KG1 (cell line): Measurements from ENCODE around the gene PARP2.

ENCODE experiments used
- DNase-seq: peaks from one replicate; lab custom pipeline; 2025; lab: John Stamatoyannopoulos, UW

PARP2 gene

DNA sequence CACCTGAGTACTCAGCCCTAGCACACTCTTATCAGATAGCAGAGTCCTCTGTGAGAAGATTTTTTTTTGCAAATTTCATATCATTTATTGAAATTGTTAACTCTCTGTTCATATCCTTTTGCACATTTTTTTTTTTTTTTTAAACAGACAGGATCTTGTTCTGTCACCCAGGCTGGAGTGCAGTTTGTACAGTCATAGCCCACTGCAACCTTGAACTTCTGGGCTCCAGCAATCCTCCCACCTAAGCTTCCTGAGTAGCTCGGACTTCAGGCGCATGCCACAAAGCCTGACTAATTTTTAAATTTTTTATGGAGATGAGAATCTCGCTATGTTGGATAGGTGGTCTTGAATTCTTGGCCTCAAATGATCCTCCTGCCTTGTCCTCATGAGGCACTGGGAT lies 4.3 kb downstream of the PARP2 start:
- no peak for DNase-seq

DNA sequence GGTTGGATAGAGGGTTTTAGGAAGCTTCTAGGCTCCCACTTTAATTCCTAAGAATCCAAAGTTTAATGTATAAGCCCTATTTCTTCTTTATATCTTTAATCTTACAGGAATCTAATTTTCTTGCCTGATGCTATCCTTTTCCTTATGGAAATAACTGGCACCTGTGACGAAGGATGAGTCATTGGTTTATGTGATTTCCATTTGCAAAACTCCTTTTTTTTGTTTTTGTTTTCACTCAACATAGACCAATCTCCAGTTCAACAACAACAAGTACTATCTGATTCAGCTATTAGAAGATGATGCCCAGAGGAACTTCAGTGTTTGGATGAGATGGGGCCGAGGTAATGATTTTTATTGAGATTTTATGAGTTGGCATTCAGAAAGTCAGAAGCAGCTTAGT lies 6.8 kb downstream of the PARP2 start:
- no peak for DNase-seq

DNA sequence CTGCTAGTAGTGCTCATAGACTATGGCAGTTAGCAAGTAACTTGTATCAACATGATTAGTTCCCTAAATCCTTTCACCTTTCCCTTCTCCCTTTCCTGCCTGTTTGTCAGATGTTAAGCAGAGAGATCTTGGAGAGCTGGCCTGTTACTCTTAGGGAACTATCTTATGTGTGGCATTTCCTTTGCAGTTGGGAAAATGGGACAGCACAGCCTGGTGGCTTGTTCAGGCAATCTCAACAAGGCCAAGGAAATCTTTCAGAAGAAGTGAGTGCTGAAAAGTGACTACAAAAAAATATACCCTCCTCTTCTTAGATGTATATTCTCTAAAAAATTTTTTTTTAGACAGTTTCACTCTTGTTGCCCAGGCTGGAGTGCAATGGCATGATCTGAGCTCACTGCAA lies 7.4 kb downstream of the PARP2 start:
- DNase-seq: no peak

DNA sequence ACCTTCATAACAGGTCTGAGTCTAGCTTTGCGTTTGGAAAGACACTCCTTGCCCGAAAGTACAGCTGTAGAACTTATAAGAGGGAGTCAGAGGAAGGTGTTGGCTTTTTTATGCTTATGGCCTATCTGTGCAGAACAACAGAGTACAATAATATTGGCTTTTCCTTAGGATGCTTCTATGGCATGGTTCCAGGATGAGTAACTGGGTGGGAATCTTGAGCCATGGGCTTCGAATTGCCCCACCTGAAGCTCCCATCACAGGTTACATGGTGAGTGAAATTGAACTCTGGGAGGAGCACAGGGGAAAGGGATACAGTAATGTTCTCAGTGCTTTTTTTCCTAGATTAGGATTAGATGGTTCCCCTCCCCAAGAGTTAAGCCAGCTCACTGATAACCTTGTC lies 13.0 kb downstream of the PARP2 start:
- no peak for DNase-seq

DNA sequence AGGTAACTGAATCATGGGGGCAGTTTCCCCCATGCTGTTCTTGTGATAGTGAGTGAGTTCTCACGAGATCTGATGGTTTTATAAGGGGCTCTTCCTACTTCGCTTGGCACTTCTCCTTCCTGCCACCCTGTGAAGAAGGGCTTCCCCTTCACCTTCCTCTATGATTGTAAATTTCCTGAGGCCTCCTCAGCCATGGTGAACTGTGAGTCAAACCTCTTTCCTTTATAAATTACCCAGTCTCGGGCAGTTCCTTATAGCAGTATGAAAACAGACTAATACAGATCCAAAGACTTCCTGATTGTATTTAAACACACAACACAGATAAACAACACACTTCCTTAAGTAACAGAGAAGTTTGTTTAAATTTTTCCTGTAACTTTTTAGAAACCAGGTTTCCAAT lies 15.0 kb downstream of the PARP2 start:
- DNase-seq: peak; percentile 20

DNA sequence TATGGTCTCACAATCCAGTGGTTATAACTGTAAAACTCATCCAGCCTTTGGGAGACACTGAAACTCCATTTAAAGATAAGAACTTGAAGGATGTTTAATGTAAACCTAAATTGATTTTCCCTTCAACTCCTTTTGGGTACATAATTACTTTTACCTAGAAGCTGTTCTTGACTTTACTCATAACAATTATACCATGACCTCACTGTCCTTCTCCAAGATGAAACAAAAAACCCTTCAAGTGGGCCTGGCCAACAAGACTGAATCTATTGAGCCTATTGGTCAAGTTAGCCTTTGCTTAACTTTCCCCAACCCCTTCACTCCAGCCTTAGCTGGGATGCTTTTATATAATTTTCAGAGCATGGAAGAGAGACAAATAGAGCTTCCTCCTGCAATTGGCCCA lies 22.5 kb downstream of the PARP2 start:
- DNase-seq: no peak

DNA sequence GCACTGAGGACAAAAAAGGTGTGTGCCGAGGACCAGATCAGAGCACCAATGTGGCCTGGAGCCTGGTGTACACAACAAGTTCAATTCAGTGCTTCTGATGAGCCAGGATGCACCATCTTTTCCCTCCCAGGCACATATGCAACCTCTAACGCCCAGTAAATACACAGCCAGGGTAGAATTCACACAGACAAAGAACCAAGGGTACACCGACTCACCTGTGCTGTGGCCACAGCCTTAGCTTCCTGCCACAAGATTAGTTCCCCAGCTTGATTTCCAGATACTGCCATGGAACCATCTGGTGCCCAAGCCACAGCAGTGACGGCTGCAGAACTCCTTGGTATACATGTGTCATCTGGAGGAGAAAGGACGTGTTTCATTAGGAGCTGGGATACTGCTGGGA lies 29.4 kb downstream of the PARP2 start:
- DNase-seq: no peak

DNA sequence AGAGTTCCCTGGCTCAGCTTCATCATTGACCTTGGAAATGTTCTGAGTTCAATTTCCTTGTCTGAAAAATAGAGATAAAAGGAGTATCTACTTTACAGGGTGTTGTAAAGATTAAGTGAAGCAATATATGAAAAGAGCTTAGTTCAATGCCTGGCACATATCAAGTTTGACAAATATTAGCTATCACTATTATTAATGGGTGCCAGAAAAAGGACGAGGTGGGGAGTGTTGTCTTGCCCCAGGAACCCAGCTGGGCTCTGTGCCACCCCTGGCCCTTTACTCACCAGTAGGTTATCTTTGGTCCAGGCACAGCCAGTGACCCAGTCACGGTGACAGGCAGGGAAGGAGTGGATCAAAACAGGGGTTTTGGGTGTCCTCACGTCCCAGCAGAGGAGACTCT lies 32.0 kb downstream of the PARP2 start:
- no peak for DNase-seq

DNA sequence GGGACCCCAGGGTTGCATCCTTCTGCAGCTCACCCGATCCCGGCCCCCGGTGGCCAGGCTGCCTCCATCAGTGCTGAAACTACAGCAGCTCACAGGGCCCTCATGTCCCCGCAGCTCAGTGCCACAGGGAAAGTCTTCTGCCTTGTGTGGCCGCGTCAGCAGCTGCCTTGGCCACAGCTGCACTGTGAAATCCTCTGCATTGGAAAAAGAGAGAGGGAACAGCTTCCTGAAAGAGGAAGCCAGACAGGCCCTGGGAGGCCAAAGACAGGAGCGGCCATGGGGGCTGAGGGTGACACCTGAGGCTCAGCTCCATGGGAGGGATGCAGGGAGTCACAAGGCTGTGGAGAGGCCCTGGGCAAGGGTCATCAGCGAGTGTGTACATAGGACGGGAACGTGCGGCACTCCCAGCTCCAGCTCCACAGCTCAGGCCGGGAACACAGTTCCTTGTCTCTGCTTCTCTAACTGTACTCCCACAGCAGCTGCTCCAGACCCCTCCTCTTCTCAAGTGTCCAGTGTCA lies 32.7 kb downstream of the PARP2 start:
- DNase-seq: no peak

DNA sequence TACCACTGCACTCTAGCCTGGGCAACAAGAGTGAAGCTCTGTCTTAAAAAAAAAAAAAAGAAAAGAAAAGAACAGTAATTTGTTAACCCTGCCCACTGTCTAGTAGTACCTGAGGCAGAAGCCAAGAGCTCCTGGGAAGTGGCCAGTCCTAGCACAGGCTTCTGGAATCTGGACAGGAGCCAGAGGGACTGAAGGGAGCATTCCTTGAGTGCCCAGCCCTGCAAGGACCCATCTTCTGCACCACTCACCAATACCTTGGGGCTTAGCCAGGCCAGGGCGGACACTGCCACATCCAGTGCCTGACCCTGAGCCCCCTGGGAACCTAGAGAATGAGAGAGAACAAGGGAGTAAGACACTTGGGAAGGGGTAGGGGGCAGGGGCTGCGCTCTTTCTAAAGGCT lies 33.7 kb downstream of the PARP2 start:
- DNase-seq: no peak

DNA sequence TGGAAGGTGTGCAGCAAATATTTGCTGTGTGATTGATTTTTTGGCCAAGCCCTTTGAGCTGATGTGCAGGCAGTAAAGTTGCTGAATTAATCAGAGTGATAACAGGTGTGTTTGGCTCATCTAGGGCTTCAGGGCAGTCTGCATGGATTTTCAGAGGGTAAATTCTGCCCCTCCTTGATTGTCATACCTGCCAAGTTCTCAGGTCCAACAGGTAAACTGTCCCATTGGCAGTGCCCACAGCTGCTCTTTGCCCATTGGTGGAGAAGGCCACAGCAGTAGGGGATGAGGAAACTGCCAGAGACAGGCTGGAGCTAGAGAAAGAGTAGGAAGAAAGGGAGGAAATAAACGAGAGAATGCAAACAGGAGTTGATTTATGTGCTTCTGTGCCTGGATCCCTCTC lies 36.3 kb downstream of the PARP2 start:
- DNase-seq: no peak

DNA sequence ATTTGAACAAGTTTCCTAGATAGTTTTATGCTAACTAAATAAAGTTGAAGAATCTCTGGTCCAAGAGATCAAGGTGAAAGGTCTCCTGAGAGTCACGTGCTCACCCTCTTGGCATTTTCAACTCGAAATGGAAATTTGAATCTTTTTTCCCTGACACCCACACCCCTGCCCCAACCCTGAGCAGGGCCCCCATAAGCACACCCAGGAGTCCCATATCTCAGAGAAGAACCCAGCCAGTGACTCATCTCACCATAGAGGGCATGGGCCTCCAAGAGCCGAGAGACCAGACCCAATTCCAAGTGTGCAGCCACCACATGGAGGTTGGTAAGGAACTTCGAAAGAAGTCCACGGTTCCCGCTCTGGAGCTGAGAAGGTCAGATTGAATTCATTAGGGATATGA lies 37.2 kb downstream of the PARP2 start:
- DNase-seq: no peak

DNA sequence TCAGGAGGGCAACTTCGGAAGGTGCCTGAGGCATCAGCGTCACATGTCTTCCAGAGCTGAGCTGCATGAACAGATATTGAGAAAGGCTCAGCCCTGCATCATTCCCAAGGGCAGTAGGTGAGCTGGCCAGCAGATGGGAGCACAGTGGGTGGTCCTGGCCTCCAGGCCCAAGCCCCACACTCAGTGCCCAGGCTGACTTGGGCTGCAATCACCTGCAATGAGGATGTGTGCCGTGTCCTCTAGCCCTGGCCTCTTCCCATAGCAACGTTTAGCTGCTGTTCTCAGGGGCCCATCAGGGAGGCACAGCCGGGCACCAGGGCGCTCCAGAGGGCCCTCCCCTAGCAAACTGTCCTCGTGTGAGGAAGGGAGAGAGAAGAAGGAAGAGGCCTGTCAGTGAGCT lies 37.9 kb downstream of the PARP2 start:
- no peak for DNase-seq

DNA sequence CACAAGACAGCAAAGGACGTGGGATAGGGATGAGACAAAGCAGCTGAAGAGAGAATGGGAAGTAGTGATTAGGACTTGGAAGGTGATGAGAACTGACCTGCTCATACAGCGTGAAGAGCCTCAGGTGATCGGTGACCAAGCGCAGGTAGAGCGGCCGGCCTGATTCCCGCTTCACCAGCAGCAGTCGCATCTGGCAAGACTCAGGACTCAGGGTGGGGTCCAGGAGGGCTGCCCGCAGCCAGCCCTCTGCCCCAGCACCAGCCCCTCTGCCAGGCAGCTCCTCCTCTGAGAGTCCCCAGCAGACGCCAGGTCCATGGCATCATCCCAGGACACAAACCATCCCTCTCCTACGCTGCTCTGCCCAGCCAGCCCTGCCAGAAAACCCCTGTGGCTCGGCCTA lies 39.1 kb downstream of the PARP2 start:
- no peak for DNase-seq

DNA sequence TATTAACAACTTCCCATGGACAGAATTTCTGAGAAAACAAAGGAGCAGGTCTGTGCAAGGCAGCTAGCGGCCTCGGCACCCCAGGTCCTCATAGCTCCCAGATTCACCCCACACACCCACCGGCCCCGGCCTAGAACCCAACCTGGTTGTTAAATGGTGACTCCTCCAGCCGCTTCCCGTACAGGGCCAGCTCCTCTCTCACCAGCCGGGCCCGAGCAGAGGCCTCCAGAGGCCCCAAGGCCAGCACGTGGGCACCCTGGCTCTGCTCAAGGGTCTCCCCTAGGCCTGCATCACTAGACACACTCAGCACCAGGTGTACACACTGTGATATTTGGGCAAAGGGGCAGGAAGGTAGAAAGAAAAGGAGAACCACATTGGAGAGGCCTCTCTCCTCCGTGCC lies 39.6 kb downstream of the PARP2 start:
- DNase-seq: no peak

DNA sequence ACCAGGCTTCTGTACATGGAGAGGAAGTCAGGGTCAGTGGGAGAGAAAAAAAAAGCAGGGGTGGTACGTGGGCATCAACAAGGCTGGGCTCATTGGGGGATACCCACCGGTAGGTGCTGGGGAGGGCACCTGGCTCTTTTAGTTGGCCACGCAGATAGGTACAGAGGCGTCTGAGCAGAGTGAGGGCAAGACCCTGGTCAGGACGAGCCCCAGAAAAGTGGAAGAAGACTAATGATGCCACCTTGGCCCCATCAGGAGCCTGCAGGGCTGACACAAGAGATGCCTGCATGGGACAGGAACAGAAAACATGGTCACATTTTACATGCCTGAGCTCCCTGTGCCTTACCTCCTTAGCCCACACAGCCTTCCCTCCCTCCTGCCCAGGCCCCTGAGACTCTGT lies 40.2 kb downstream of the PARP2 start:
- DNase-seq: no peak

DNA sequence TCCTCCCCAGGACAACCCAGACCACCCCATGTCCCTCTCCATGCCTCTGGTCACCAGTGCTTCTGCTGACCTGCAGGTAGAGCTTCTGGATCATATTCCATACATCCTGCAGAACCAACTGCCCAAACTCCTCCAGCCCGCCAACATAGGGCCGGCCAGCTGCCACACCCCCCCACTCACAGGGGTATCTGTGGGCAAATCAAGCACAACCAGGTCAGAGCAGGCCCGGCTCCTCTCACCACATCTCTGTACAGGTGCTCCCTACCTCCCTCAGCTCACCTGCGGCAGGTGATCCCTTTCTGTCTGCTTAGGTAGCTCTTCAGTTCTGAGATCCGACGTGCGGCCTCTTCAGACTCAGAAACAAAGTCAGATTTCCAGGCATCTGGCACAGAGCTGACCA lies 40.9 kb downstream of the PARP2 start:
- no peak for DNase-seq

DNA sequence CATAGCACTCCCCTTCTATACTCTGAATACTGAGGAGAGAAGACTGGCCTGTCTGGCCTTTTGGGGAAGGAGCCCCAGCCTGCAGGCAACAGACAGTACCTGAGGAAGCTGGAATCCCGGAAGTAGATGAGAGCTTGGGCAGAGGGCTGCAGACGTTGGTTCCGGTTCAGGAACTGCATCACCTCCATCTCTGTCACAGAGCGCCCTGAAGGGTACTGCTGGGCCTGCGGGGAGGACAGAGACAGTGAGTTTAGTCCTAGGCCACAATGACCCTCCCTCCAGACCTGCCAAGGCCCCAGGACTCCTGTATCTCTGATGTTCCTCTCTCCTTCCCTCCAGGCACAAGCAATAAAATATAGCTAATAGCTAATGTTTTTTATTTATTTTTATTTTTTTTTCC lies 41.5 kb downstream of the PARP2 start:
- DNase-seq: no peak

DNA sequence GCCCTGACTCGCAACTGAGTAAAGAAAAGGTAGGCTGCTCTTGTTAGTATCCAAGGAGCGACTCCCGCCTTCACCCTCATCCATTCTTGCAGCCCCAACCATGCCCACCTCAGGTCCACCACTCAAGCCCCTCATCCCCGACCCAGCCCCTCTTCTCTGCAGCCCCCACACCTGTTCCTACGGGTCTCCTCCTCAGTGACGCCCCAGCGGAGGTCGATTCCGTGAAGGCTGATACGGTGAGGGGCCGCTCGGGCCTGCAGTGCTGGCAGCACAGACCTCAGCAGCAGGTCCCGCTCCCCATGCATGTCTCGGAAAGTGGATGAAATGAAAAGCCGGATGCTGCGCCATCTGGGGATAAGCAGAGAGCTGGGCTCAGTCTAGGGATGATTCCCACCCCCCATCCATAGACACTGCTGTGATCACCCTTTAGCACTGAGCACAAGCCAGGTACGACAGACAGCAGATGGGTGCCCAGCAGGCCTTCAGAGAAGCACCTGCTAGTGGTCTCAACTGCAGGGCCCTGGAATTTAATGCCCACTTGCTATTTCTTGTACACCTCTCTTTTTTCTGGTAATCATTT lies 42.9 kb downstream of the PARP2 start:
- DNase-seq: no peak

DNA sequence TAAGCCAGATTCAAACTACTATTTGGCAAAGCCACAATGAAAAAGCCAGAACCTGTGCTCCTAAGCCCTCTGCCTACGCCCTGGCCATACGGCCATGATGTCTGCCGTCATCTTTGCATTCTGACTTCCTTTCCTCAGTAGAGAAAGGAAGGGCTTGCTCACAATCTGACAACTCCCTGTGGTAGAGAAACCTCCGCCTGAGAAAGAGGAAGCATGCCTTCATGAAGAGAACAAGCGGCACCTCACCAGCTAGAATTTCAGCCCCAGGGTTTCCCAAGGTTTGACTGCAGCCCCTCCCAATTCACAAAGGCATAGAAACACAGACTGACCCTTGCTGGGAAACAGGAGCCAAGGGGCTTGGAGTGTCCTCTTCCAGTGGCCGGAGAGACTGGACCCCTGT lies 44.1 kb downstream of the PARP2 start:
- DNase-seq: no peak

DNA sequence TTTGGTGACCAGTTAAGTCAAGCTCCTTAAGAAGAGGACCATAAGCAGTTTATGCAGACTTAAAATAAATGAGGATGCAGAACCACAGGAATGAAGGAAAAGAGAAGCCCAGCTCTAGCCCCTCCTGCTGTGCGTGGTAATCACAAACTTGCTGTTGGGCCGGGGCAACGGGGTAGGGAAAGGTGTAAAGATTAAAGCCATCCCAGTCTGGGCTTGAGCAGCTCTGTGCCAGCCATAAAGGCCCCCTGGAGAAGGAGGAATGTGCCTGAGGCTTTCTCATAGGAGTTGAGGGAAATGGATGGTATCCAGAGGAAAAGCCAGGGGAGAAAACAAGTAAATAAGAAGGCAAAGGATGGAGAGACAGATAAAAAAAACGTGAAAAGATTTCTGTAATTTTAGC lies 44.7 kb downstream of the PARP2 start:
- DNase-seq: no peak

DNA sequence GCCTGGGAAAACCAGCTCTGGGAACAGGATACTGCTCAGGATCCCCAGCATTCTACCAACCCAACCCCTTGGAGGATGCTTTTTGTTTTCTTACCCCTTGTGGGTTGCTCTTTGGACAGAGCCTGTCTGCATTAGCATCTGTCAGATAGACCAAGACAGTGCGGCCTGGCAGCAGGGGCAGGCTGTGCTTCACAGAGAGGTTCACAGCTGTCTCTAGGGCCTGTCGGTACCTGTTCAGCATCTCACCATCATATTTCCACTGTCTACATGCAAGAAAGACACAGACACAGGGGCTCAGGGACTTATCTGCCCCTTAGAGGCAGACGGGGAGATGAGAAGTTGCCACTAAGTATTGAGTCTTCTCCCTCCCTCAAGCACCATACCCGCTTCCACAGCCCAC lies 48.1 kb downstream of the PARP2 start:
- DNase-seq: no peak

DNA sequence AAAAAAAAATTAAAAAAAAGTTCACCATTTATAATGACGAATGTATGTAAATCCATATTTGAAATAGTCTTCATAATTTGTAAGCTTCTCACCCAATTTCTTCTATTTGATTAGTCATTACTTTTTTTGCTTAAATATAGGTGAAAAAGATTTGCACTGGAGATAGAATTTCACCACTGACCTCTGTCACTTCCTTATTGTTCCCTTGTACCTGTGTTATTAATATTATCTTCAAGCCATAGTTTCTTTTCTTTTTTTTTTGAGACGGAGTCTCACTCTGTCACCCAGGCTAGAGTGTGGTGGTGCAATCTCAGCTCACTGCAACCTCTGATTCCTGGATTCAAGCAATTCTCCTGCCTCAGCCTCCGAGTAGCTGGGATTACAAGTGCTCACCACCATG lies 54.1 kb downstream of the PARP2 start:
- DNase-seq: no peak

DNA sequence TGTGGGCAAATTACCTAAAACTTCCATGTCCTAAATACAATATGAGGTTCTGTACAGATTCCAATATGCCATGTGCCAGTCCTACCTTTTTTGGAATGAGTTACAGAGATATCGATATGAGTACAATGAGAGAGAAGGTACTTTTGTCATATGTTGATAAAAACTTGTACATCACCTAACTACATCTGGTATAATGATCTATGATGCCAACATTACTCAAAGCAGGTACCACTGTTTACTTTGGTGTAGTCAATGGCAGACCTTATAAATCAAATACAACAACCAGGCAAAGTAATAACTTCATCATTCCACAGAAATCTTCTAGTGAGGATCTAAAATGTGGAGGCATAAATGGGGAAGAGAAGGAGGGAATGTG lies 57.1 kb downstream of the PARP2 start:
- DNase-seq: no peak
